Fibroblast of the aortic adventitia (primary cell): ENCODE measurements around the gene TEX14. TPM values are rescaled to one million over a fixed set of nuclear protein-coding genes. Genes with fewer than 3 reads are reported as not detected.

Source experiments
- DNase-seq: peaks from one replicate; pipeline ENCODE4 v3.0.0-alpha.2; 2010; ENCODE audit warnings: low read depth
- H3K4me3 ChIP-seq: 2 replicates; pipeline ENCODE4 v1.5.1; 2011; ENCODE audit warnings: low read depth, mild to moderate bottlenecking, control low read depth, low read length, moderate library complexity
- total RNA-seq: library from RNA; depleted of rRNA; stranded (reverse); fragments of >200 nt; gene quantifications from 2 replicates; pipeline ENCODE4 v1.2.3, GENCODE V29; 2012; ENCODE audit warnings: low replicate concordance
- TF ChIP-seq, protein P1 (sequence below): IDR thresholded peaks from 2 replicates; pipeline ENCODE4 v1.5.1; 2011; ENCODE audit warnings: mild to moderate bottlenecking, low read length, control low read depth, inconsistent platforms; ENCODE audit not compliant: insufficient read depth

Gene TEX14
- total RNA-seq, 1 donor: not detected

DNA sequence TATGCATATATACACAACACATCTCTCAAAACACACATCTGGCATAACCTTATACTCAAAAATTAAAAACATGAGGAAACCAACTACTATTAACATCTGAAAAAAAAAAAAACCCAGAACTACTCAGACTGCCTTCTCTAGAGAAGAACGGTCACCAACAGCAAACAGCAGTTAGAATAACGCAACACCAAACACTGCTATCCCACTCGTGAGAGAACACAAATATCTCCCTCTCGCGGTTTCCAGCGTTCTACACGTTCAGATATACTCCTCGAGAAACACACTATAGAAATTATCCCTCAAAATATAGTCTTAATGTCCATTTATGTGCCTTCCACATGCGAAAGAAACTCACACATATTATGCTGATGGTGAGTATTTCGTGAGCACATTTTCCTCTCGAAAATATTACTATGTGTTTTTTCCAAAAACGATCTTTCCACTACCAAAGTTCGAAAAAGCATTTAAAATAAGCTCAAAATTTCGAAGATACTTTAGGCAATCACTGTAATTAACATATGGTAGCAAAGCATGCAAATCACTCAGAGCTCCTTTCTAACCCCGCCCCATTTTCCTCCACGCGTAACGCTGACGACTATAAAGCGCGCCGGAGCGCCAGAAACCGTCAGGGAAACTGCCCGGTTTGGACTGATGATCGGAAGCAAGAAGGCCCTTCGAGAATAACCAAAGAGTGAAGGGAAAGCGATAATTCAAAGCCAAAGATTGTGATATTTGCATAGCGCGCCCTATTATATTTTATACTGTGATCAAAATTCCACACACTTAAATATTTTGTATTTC is 60.1 kb downstream of the TEX14 start:
- peak overlapping the region; percentile 58 for H3K4me3 ChIP-seq
- TF ChIP-seq, protein P1, sequence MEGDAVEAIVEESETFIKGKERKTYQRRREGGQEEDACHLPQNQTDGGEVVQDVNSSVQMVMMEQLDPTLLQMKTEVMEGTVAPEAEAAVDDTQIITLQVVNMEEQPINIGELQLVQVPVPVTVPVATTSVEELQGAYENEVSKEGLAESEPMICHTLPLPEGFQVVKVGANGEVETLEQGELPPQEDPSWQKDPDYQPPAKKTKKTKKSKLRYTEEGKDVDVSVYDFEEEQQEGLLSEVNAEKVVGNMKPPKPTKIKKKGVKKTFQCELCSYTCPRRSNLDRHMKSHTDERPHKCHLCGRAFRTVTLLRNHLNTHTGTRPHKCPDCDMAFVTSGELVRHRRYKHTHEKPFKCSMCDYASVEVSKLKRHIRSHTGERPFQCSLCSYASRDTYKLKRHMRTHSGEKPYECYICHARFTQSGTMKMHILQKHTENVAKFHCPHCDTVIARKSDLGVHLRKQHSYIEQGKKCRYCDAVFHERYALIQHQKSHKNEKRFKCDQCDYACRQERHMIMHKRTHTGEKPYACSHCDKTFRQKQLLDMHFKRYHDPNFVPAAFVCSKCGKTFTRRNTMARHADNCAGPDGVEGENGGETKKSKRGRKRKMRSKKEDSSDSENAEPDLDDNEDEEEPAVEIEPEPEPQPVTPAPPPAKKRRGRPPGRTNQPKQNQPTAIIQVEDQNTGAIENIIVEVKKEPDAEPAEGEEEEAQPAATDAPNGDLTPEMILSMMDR: peak; percentile 35
- DNase-seq: peak; percentile 98

DNA sequence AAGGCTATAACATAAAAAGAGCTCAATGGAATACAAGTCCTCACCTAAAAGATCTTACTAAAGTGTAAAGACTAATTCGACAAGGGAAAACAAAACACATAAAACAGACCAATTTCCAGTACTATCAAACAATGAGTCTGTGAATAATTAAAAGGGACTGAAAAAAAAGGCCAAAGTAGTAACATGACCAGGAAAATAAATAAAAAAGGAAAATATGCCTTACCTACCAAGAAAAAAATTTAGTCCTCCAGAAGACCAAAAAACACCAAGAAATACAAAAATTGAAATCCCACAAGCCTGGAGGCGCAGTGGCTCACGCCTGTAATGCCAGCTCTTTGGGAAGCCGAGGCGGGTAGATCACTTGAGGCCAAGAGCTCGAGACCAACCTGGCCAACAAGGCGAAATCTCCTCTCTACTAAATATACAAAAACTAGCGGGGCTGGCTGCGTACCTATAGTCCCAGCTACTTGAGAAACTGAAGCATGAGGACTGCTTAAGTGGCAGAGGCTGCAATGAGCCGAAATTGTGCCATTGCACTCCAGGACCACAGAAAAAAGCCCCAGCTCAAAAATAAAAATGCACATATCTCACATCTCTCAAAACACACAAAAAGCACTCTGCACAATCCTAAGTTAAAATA is 60.8 kb downstream of the TEX14 start:
- TF ChIP-seq, protein P1: no peak
- H3K4me3 ChIP-seq: peak overlapping the region; percentile 28
- no peak for DNase-seq

DNA sequence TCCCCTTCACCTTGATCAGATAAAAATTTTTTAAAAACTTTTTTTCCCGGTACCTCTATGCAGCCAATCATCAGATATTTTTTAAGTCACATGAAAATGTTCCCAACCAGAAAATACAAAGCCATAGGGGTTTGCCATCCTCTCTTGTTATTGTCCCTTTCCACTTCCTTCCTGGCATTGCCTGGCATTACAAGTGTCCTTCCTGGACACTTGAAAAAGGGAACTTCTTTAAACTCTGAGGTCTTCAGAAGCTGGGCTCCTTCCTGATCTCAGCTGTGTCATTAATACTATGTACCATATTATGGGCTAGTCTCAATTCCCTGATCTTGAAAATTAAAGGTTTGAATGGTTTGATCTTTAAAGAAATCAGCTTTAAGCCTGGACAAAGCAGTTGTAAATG is 64.9 kb downstream of the TEX14 start:
- TF ChIP-seq, protein P1: no peak
- no peak overlapping the region for H3K4me3 ChIP-seq
- no peak for DNase-seq

DNA sequence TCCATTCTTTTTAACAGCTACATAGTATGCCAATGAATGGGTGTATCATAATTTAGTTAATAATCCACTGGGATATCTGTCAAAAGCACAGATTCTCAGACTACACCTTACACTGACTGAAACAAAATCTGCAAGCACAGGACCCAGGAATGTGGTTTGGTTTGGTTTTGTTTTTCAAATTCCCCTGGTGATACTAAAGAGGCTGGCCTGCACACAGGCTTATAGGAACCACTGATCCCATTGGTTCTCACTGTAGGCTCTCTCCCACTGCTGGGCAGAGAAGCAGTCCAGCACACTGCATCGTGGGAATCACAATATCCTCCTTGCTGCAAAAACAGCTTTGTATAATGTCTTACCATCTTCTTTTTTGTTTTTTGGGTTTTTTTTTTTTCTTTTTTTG is 67.1 kb downstream of the TEX14 start:
- TF ChIP-seq, protein P1: no peak
- DNase-seq: no peak
- H3K4me3 ChIP-seq: no peak overlapping the region

DNA sequence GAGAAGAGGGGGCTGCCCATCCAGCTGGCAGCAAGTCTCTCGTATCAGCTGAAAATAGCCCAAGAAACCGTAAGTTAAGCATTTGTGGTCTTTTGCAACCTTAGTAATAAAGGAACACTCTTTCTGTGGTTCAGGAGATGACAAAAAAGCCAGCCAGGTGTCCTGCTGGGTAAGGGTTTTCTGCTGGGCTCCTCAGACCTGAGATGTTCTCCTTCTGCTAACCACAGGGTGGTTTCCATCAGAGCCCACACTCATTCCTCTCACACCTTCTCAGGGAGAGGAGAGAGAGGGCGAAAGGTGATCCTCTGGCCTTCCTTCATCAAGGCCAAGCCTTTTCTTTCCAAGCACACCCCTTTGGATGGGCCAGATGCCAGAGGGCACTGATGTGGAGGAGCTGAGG is 70.7 kb downstream of the TEX14 start:
- no peak overlapping the region for H3K4me3 ChIP-seq
- DNase-seq: no peak
- TF ChIP-seq, protein P1: no peak

DNA sequence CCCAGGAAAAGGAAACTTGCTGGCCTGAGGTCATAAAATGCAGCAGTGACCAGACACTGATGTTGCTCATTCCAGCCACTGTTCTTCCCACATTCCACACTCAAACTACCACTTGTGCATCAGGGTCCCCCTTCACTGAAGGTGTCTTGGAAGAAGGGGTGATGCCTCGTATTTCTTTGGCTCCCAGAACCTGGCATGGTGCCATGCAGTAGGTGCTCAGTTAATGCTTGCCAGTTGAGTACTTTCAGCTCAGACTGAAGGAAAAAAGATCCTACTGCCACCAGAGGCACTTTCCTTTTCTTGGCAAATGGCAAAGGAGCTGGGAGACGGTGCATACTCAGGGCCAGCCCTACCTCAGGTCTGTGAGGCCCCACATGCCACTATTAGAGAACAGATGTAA is 73.5 kb downstream of the TEX14 start:
- TF ChIP-seq, protein P1: no peak
- DNase-seq: no peak

More for the DNA sequence above, 73.5 kb downstream of the TEX14 start:
- H3K4me3 ChIP-seq: no peak overlapping the region
